NB4 (cell line): ENCODE results near the gene OR2V1.

ENCODE experiments used
- CTCF ChIP-seq: IDR thresholded peaks from one replicate; pipeline ENCODE4 v1.5.1; 2012; ENCODE audit warnings: low read depth, low read length
- MAX ChIP-seq: IDR thresholded peaks from 2 replicates; pipeline ENCODE4 v1.6.1; 2011; ENCODE audit warnings: low read depth, low read length
- MYC ChIP-seq: IDR thresholded peaks from 2 replicates; pipeline ENCODE4 v1.6.1; 2011; ENCODE audit warnings: low read depth, low read length
- POLR2A ChIP-seq: IDR thresholded peaks from 2 replicates; pipeline ENCODE4 v1.6.1; 2011; ENCODE audit warnings: mild to moderate bottlenecking; ENCODE audit not compliant: insufficient read length; ENCODE audit errors: extremely low read depth

- TF ChIP-seq CTCF: no peak
- no peak for TF ChIP-seq MAX
- TF ChIP-seq POLR2A: no peak
- no peak for TF ChIP-seq MYC
These were observed 21.4 kb upstream of the OR2V1 start for GRCh38 chr5:181152406-181152805.
